ENCODE measurements around the gene RAB31.
"Not testable (repeated sequence)": the region's sequence is repeated elsewhere in the genome, so short reads cannot be mapped to it uniquely, and the experiment has no call there.

The RAB31 gene

DNA sequence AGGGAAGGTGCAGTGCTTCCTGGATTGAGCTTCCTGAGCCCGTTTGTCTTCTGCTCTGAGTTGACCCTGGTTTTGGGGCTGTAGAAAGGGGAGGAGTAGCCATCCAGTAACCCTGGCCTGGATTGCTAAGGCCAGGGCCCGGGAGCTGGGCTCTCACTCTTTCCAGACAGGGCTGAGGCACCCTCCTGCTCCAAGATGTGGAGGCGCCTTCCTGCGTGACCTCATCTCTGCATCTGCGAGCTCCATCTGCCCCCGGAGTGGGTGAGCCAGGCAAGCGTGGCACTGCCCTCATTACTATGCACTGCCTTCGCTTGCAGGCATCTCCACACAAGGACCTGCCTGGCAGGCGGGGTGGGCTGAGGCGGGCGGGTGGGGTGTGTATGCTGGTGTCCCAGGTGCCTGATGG is 58.0 kb downstream of the RAB31 start:
- ChIA-PET POLR2A (no interaction called here), CTCF (no interaction called here)
- no peak for DNase-seq (ENCODE audit: extremely low spot score)
- TF ChIP-seq, protein P1, sequence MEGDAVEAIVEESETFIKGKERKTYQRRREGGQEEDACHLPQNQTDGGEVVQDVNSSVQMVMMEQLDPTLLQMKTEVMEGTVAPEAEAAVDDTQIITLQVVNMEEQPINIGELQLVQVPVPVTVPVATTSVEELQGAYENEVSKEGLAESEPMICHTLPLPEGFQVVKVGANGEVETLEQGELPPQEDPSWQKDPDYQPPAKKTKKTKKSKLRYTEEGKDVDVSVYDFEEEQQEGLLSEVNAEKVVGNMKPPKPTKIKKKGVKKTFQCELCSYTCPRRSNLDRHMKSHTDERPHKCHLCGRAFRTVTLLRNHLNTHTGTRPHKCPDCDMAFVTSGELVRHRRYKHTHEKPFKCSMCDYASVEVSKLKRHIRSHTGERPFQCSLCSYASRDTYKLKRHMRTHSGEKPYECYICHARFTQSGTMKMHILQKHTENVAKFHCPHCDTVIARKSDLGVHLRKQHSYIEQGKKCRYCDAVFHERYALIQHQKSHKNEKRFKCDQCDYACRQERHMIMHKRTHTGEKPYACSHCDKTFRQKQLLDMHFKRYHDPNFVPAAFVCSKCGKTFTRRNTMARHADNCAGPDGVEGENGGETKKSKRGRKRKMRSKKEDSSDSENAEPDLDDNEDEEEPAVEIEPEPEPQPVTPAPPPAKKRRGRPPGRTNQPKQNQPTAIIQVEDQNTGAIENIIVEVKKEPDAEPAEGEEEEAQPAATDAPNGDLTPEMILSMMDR (IDR thresholded peaks at IDR 0.05; ENCODE audit: control extremely low read depth, extremely low read depth, low read depth, missing control alignments): no peak

DNA sequence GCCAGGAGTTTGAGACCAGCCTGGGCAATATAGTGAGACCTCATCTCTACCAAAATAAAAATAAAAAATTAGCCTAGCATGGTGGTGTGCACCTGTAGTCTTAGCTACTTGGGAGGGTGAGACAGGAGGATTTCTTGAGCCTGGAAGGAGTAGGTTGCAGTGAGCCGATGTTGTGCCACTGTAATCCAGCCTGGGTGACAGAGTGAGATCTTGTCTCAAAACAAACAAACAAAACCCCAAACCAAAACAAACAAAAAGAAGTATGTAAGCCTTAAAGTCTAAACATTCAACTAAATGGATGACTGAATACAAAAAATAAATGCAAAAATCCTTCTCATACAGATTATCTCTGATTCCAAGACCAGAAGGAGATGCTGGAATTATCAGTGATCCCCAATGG is 58.6 kb downstream of the RAB31 start:
- POLR2A ChIA-PET: no interaction called here
- CTCF ChIA-PET: no interaction called here
- TF ChIP-seq, protein P1 (IDR thresholded peaks at IDR 0.05; ENCODE audit: control extremely low read depth, extremely low read depth, low read depth, missing control alignments): no peak
- no peak for DNase-seq (ENCODE audit: extremely low spot score)

DNA sequence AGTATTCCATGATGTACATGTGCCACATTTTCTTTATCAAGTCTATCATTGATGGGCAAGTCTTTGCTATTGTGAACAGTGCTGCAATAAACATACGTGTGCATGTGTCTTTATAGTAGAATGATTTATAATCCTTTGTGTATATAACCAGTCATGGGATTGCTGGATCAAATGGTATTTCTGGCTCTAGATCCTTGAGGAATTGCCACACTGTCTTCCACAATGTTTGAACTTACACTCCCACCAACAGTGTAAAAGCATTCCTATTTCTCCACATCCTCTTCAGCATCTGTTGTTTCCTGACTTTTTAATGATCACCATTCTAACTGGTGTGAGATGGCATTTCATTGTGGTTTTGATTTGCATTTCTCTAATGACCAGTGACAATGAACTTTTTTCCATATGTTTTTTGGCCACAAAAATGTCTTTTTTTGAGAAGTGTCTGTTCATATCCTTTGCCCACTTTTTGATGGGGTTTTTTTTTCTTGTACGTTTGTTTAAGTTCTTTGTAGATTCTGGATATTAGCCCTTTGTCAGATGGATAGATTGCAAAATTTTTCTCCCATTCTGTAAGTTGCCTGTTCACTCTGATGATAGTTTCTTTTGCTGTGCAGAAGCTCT is 60.1 kb downstream of the RAB31 start:
- CTCF ChIA-PET; POLR2A ChIA-PET; DNase-seq (ENCODE audit: extremely low spot score): not testable (repeated sequence)

DNA sequence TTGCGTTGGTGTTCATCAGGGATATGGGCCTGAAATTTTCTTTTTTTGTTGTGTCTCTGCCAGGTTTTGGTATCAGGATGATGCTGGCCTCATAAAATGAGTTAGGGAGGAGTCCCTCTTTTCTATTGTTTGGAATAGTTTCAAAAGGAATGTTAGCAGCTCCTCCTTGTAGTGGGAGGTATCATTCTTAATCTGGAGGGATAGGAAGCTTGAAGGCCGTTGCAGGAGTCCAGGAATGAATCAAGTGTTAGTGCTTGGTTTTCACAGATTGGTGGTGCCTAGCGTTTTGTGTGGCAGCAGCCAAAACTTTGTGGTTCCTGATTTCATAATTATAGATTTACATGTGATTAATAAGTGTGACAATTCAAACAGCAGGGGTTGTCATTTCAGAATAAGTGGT is 62.0 kb downstream of the RAB31 start:
- POLR2A ChIA-PET; DNase-seq (ENCODE audit: extremely low spot score): not testable (repeated sequence)
- CTCF ChIA-PET: interaction anchor here (1.1 to 1.8 kb wide), 6 partner anchors 9 to 195 kb away, joined by 3 to 8 read pairs (median 5); no protein-coding TSS in a partner anchor

DNA sequence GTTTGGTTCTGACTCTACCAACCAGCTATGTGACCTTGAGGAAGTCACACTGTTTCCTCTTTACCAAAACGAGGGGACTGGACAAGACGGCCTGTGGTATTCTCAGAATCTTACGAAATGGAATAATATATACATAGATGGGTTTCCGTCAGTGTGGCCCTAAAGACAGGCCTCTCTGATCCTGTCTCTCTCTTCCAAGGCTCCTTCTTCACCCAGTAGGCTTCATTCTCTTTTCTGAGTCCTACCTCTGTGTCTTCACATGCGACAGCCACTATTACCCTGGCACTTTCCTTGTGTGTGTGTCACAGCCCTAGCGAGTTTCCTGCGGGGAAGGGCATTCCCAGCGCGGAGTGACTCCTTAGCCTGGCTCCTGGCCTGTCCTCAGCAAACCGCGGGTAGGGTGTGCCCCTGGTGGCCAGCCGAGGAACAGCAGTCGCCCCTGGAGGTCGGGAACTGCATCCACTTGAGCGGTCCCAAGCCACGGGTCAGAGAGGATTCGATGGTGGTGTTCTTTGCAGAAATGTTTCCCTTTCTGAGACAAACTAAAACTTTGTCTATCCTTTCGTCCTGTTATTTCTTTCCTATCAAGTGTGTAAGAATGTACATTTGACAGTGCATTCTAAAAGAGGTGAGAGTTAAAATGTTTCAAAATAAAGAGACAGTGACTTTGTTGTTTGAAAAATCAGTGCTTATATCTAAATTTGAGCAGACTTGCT is 63.3 kb downstream of the RAB31 start:
- CTCF ChIA-PET: interaction anchor here (0.6 to 1.8 kb wide), 13 partner anchors 8 to 196 kb away, joined by 3 to 8 read pairs (median 4); no protein-coding TSS in a partner anchor
- DNase-seq (ENCODE audit: extremely low spot score): peak; percentile 71
- POLR2A ChIA-PET: no interaction called here
- TF ChIP-seq, protein P1 (IDR thresholded peaks at IDR 0.05; ENCODE audit: control extremely low read depth, extremely low read depth, low read depth, missing control alignments): peak; percentile 93

DNA sequence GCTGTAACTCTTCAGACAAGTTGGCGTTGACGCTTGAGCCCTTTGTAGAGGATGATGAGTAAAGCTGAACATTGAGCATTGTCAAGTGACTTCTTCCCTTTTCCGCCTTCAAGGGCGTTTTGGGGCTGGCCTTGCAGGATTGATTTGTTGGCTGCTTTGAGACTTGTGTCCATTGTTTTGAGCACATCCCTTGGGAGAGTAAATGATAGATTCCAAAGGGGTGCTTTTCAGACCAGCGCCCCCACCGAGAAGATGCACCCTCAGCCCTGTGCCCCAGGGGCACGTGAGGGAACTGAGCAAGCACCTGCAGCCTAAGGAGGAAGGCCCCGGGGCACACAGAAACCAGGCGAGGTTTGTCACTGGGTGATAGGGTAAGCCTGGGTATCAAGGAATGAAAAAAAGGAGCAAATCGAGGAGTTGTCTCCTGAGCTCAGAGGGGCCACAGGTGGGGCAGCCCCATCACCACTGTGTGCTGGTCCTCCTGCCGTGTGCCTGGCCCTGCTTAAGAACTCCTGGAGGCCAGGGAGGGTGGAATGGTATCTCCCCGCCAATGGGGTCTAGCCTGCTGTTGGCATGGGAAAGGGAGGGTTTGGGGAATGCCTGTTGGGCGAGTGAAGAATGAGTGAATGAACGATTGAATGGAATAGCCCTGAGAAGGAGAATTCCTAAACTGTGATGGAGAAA is 64.0 kb downstream of the RAB31 start:
- POLR2A ChIA-PET: no interaction called here
- DNase-seq (ENCODE audit: extremely low spot score): no peak
- TF ChIP-seq, protein P1 (IDR thresholded peaks at IDR 0.05; ENCODE audit: control extremely low read depth, extremely low read depth, low read depth, missing control alignments): no peak
- CTCF ChIA-PET: interaction anchor here (1.0 to 1.8 kb wide), 4 partner anchors 8 to 29 kb away, joined by 3 to 4 read pairs (median 3); no protein-coding TSS in a partner anchor

DNA sequence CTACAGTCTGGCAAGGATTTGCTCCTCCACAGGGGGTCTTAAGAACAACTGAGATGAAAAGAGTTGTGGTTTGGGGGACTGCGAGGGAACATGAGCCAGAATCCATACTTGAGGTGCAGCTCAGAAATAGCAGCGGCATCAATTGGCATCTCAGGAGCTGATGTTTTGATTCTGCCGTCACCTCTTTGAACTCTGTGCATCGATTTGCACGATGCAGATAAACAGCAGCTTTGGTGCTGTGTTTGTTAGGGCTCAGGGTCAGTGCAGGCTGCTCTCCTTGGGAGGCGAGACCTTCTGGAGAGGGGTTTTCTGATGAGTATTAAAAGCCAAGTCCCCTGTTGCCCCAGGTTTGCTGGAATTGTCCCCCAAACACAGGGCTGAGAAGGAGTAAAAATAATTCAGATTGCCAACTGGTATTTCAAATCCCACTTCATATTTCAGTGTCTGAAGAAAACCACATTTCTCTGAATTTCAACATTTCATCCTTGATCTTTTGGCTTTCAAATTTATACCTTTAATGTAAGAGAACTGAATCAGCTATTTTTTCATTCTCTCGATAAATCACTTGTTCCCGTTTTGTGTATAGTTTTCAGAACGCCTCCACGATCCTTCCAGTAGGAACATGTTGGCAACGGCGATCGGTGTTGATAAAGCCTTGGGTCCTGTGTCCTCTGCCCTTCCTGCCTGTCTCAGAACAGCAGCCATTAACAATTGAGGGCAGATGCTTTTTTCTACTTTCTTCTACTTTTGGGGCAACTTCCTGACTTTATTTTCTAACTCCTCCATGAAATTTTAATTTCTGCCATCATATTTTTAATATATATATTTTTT is 65.0 kb downstream of the RAB31 start:
- CTCF ChIA-PET: interaction anchor here (1.0 to 1.8 kb wide), 6 partner anchors 8 to 30 kb away, joined by 3 to 4 read pairs (median 3); no protein-coding TSS in a partner anchor
- DNase-seq (ENCODE audit: extremely low spot score): no peak
- POLR2A ChIA-PET: no interaction called here
- TF ChIP-seq, protein P1 (IDR thresholded peaks at IDR 0.05; ENCODE audit: control extremely low read depth, extremely low read depth, low read depth, missing control alignments): no peak
